LNCAP (cell line): Measurements from ENCODE around the gene HAND2.

Source experiments
- TF ChIP-seq, protein P1 (sequence below): fragments of 450-650 bp; IDR thresholded peaks from 2 replicates; pipeline ENCODE4 v1.5.1; 2017; ENCODE audit warnings: mild to moderate bottlenecking

The HAND2 gene

DNA sequence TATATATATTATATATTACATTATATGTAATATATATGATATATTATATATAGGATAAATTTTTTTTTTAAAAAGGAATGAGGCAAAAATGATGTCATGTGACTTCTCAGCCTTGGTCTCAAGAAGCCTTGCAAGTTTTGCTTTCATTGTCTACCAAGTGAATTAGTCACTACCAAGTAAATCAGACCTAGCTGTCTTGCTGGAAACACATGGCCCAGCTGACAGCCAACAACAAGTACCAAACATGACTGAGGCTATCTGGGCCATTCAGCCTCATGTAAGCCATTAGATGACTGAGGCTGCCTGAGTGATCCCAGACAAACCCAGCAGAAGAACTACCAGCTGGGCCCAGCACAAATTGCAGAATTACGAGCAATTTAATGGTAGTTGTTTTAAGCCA is 44.9 kb downstream of the HAND2 start:
- TF ChIP-seq, protein P1, sequence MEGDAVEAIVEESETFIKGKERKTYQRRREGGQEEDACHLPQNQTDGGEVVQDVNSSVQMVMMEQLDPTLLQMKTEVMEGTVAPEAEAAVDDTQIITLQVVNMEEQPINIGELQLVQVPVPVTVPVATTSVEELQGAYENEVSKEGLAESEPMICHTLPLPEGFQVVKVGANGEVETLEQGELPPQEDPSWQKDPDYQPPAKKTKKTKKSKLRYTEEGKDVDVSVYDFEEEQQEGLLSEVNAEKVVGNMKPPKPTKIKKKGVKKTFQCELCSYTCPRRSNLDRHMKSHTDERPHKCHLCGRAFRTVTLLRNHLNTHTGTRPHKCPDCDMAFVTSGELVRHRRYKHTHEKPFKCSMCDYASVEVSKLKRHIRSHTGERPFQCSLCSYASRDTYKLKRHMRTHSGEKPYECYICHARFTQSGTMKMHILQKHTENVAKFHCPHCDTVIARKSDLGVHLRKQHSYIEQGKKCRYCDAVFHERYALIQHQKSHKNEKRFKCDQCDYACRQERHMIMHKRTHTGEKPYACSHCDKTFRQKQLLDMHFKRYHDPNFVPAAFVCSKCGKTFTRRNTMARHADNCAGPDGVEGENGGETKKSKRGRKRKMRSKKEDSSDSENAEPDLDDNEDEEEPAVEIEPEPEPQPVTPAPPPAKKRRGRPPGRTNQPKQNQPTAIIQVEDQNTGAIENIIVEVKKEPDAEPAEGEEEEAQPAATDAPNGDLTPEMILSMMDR, result no peak

DNA sequence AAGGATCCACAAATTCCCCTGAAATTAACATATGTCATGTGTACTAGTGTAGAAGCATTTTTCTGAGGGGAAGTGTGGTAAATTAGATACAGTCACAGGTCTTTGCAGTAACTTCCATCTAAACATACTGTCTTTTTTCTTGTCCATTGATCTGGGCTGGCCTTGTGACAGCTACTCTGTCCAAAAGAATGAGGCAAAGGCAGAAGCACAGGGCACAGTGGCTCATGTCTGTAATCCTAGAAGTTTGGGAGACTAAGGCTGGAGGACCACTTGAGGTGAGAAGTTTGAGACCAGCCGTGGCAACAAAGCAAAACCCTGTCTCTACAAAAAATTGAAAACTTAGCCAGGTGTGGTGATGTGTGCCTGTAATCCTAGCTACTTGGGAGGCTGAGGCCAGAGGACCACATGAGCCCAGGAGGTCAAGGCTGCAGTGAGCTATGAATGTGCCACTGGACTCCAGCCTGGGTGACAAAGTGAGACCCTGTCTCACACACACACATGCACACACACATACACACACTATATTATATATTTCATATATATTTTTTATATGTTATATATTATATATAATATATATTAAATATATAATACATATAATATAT is 47.6 kb downstream of the HAND2 start:
- TF ChIP-seq, protein P1, result no peak

DNA sequence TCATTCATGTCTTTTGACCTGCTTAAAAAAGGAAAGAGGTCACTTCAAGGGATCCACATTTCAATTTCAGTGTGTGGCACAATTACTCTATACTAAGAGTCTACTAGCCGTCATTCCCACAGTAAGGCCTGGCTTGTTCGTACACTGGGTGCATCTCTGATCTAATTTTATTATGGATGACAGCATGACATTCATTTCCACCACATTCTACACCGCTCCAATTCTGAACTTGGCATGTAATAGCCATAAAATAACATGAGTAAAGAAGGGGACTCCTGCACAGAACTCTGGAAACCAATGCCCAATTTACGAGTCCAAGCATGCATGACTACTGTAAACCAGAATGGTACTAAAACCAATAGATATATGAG is 51.1 kb downstream of the HAND2 start:
- TF ChIP-seq, protein P1, result no peak

DNA sequence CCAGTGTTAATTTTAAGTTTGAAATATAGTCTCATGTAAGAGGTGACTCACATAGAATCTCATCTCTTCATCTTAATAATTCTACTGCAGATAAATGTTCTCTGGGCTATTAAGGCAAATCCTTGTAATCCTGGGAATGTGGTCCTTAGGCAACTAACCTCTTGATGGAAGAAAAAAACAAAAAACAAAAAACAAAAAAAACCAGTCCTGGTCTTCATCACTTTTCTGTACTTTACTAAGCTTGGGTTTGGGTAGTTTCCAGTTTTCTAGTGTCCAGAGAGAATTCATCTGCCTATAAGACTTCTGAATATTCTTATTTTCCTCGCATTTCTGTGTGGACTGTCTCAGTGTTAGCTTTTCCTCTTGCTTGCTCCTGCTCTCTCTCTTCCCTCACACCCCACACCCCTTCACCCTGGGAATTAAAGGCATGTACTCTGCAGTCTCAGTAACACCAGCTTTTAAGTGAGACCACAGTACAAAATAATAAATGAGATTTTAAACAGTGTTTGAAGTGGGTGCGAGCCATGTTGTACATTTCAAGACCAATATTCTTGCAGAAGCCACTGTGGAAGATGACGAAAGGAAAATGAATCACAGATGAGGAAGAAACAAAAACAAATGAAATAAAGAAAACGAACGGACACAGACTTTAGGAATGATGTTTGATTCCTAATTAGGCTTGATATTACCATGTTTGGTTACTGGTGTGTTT is 51.7 kb downstream of the HAND2 start:
- TF ChIP-seq, protein P1, result no peak

DNA sequence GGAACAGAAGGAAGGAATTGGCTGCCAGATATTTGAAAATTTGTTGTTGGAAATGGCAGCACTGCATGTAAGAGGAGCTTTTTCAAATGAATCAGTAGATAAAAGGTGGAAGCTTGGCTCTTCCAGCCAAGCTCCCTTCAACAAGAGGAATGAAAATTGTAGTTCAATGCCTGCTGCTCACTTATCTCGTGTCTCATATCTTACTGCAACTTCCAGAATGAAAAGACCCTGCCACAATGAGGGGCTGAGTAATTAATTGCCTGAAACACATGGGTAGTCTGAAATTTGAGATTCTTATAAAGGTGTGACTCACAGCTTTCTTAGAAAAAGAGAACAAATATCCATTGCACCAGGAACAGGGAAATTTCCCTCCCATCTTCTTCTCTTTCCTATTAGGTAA is 53.0 kb downstream of the HAND2 start:
- TF ChIP-seq, protein P1, result no peak
